Frontal cortex (tissue), 1 donor: ENCODE results near the gene CLN3. TPM values are rescaled to one million over a fixed set of nuclear protein-coding genes. Genes with fewer than 3 reads are reported as not detected.

Experiments used
- total RNA-seq: library from RNA; depleted of rRNA; stranded (reverse); fragments of >200 nt; gene quantifications from one replicate; pipeline ENCODE4 v1.2.3, GENCODE V29; 2014

CLN3 gene
- total RNA-seq, 1 donor from 2014 or later: 12.6 TPM

Other genes with a start within 250 kb of the CLN3 start
- 13.9 TPM for gene SBK1, start 199.5 kb downstream of the CLN3 start, total RNA-seq
- 0.82 TPM for gene NPIPB6, start 128.6 kb downstream of the CLN3 start, total RNA-seq
- gene EIF3CL, start 88.2 kb downstream of the CLN3 start, total RNA-seq: 121 TPM
- gene NPIPB7, start 19.7 kb downstream of the CLN3 start, total RNA-seq: not detected
- under 0.01 TPM for gene APOBR, start 2.6 kb upstream of the CLN3 start, total RNA-seq
- not detected for gene IL27, start 14.8 kb upstream of the CLN3 start, total RNA-seq
- under 0.01 TPM for gene NUPR1, start 46.9 kb upstream of the CLN3 start, total RNA-seq
- gene SGF29, start 61.8 kb upstream of the CLN3 start, total RNA-seq: 21.6 TPM
- gene SULT1A2, start 105.0 kb upstream of the CLN3 start, total RNA-seq: 0.41 TPM
- 5.7 TPM for gene SULT1A1, start 118.0 kb upstream of the CLN3 start, total RNA-seq
- gene NPIPB8, start 146.0 kb upstream of the CLN3 start, total RNA-seq: not detected
- 207 TPM for gene EIF3C, start 219.4 kb upstream of the CLN3 start, total RNA-seq